Measurements from ENCODE around the gene METTL25B.

DNA sequence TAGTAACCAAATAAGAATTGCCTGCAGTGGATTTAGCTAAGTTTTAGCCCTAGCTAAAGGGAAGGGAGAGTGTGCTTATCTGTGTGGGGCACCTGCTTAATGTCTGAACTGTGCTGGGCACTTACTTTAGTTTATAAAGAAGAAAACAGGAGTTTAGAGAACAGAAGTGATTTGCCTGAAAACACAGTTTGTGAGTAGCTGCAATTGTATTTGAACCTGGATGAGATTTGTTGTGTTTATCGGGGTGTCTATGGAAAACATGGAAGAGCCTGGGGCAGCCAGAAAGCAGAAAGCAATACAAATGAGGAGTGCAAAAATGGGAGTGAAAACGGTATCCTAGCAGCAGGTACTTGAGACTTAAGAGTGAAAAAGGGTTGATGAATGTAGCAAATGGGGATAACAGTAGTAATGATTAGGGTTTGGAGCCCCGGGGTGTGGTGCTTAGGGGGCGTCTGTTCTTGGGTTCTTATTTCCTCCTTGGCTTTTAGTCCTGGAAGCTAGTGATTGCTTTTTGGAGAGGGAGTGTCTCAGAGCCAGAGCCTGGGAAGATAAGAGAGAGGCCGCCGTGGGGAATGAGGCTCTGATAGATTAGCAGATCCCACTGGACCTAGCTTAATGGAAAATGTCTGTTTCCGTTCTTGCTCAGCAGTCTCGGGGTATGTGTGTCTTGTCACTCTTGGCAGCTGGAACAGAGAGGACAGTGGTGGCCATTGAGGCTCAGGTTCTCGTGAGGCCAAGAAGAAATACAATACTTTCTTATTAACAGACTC lies 44.6 kb downstream of the METTL25B start:
- TF ChIP-seq EZH2 (IDR thresholded peaks at IDR 0.05) (no peak), POLR2AphosphoS5 (IDR thresholded peaks at IDR 0.05; ENCODE audit: borderline replicate concordance, low read depth, low read length) (no peak), FOXP2 (optimal IDR thresholded peaks at IDR 0.05; ENCODE audit: control extremely low read depth, extremely low read length, insufficient read depth) (no peak)
